ENCODE data around the gene CD52. TPM values are rescaled to one million over a fixed set of nuclear protein-coding genes. Genes with fewer than 3 reads are reported as not detected.

CD52 gene
- total and polyA plus RNA-seq, 4 donors = 6.8 to 600 (median 320) TPM

- Histone ChIP-seq H3K4me1 (ENCODE audit: control insufficient read depth in 5 of 5, insufficient read depth in 5 of 5, low read length in 5 of 5) (peaks cover 0 to 11% (median 0%) of the 10 kb centered on the region in 5 donors), H3K9me3 (ENCODE audit: control insufficient read depth in 4 of 4, insufficient read depth in 3 of 4, low read length in 3 of 4) (no peaks in the 10 kb centered on the region), H3K4me3 (no peak overlapping the region), H3K9ac (ENCODE audit: insufficient read depth in 1 of 2, low read length in 2 of 2) (no peak overlapping the region), H3K27me3 (ENCODE audit: control insufficient read depth in 3 of 3, insufficient read depth in 3 of 3, low read length in 2 of 3) (peaks cover 0 to 5% (median 2%) of the 10 kb centered on the region in 3 donors), H3K27ac (ENCODE audit: low read depth in 1 of 2, low read length in 1 of 2) (peak overlapping the region in 1 of 2 donors; percentile 28), H3K36me3 (ENCODE audit: control insufficient read depth in 4 of 4, insufficient read depth in 4 of 4, low read length in 4 of 4) (no peaks in the 10 kb centered on the region)
- TF ChIP-seq CTCF (IDR thresholded peaks at IDR 0.05; ENCODE audit: control extremely low read depth, extremely low read depth) = no peak
- 87 to 89% methylated on average over 4 of the region's 4 CpGs for WGBS, 2 donors
- ATAC-seq (ENCODE audit: insufficient read depth, low FRiP score) (no peak), DNase-seq (no peak)
These were observed 35.6 kb downstream of the CD52 start for GRCh38 chr1:26353210-26353859.

GRCh38 chr1:26353976-26354820, 36.4 kb downstream of the CD52 start, which contains the start of gene CRYBG2:
TSS of gene CRYBG2 (minus strand) at chr1:26354130. CDS start at chr1:26346657, 7,473 bp downstream.
- Histone ChIP-seq H3K27me3 (ENCODE audit: control insufficient read depth in 3 of 3, insufficient read depth in 3 of 3, low read length in 2 of 3) (peaks cover 0 to 11% (median 11%) of the 10 kb centered on the region in 3 donors), H3K36me3 (ENCODE audit: control insufficient read depth in 4 of 4, insufficient read depth in 4 of 4, low read length in 4 of 4) (no peaks in the 10 kb centered on the region), H3K9me3 (ENCODE audit: control insufficient read depth in 4 of 4, insufficient read depth in 3 of 4, low read length in 3 of 4) (no peaks in the 10 kb centered on the region), H3K27ac (ENCODE audit: low read depth in 1 of 2, low read length in 1 of 2) (peak within 1 kb of the TSS in 1 of 2 donors; percentile 28), H3K4me1 (ENCODE audit: control insufficient read depth in 5 of 5, insufficient read depth in 5 of 5, low read length in 5 of 5) (peaks cover 0 to 11% (median 0%) of the 10 kb centered on the region in 5 donors), H3K4me3 (no peak within 1 kb of the TSS), H3K9ac (ENCODE audit: insufficient read depth in 1 of 2, low read length in 2 of 2) (no peak within 1 kb of the TSS)
- DNase-seq (peak; percentile 53 to 85 (median 75)), ATAC-seq (ENCODE audit: insufficient read depth, low FRiP score) (peak; percentile 53)
- TF ChIP-seq CTCF (IDR thresholded peaks at IDR 0.05; ENCODE audit: control extremely low read depth, extremely low read depth) = no peak
- 73 to 91% methylated on average over 21 of the region's 21 CpGs for WGBS, 2 donors

- H3K9me3 ChIP-seq (ENCODE audit: control insufficient read depth in 4 of 4, insufficient read depth in 3 of 4, low read length in 3 of 4) = no peaks in the 10 kb centered on the region
- ATAC-seq (ENCODE audit: insufficient read depth, low FRiP score) (no peak), DNase-seq (no peak)
- H3K4me3 ChIP-seq = no peak overlapping the region
- H3K4me1 ChIP-seq (ENCODE audit: control insufficient read depth in 5 of 5, insufficient read depth in 5 of 5, low read length in 5 of 5) = peaks cover 0 to 11% (median 0%) of the 10 kb centered on the region in 5 donors
- peaks cover 0 to 18% (median 13%) of the 10 kb centered on the region in 3 donors for H3K27me3 ChIP-seq (ENCODE audit: control insufficient read depth in 3 of 3, insufficient read depth in 3 of 3, low read length in 2 of 3)
- H3K36me3 ChIP-seq (ENCODE audit: control insufficient read depth in 4 of 4, insufficient read depth in 4 of 4, low read length in 4 of 4) = no peaks in the 10 kb centered on the region
- H3K27ac ChIP-seq (ENCODE audit: low read depth in 1 of 2, low read length in 1 of 2) = no peak overlapping the region
- TF ChIP-seq CTCF (IDR thresholded peaks at IDR 0.05; ENCODE audit: control extremely low read depth, extremely low read depth) = no peak
- 87 to 93% methylated on average over 9 of the region's 9 CpGs for WGBS, 2 donors
- H3K9ac ChIP-seq (ENCODE audit: insufficient read depth in 1 of 2, low read length in 2 of 2) = no peak overlapping the region
These were observed 37.2 kb downstream of the CD52 start for GRCh38 chr1:26354972-26355371.
